ENCODE results near the gene PLCB3.

PLCB3 gene

GRCh38 chr11:64251016-64251752 is at the start of gene PLCB3:
Gene PLCB3, plus strand, starts transcription at chr11:64251530. Its CDS starts 120 bp downstream, at chr11:64251650.
- H3K4me2 ChIP-seq (ENCODE audit: low read depth, low read length, poor library complexity, severe bottlenecking) = peak within 1 kb of the TSS; percentile 97
- no peaks in the 10 kb centered on the region for H3K36me3 ChIP-seq (ENCODE audit: low read length)
- H3K9me3 ChIP-seq (ENCODE audit: insufficient read depth, low read length) = no peaks in the 10 kb centered on the region
- H3K27me3 ChIP-seq (ENCODE audit: low read length) = no peaks in the 10 kb centered on the region
- H4K20me1 ChIP-seq (ENCODE audit: low read depth, low read length) = no peaks in the 10 kb centered on the region
- H3K9ac ChIP-seq (ENCODE audit: low read length) = peak within 1 kb of the TSS; percentile 84
- peaks cover 14% of the 10 kb centered on the region; the same call in 1 of the 2 replicates for H3F3A ChIP-seq (ENCODE audit: insufficient read depth)
- H2AFZ ChIP-seq (ENCODE audit: low read depth, low read length, severe bottlenecking) = peak within 1 kb of the TSS; percentile 86
- TF ChIP-seq EZH2phosphoT487 (conservative IDR thresholded peaks at IDR 0.05; ENCODE audit: low read length) = no peak
- TF ChIP-seq, protein P1, sequence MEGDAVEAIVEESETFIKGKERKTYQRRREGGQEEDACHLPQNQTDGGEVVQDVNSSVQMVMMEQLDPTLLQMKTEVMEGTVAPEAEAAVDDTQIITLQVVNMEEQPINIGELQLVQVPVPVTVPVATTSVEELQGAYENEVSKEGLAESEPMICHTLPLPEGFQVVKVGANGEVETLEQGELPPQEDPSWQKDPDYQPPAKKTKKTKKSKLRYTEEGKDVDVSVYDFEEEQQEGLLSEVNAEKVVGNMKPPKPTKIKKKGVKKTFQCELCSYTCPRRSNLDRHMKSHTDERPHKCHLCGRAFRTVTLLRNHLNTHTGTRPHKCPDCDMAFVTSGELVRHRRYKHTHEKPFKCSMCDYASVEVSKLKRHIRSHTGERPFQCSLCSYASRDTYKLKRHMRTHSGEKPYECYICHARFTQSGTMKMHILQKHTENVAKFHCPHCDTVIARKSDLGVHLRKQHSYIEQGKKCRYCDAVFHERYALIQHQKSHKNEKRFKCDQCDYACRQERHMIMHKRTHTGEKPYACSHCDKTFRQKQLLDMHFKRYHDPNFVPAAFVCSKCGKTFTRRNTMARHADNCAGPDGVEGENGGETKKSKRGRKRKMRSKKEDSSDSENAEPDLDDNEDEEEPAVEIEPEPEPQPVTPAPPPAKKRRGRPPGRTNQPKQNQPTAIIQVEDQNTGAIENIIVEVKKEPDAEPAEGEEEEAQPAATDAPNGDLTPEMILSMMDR (IDR thresholded peaks at IDR 0.05; ENCODE audit: insufficient read depth, low read length, poor library complexity, severe bottlenecking) = peak; percentile 59
- H3K27ac ChIP-seq (ENCODE audit: low read depth, low read length) = peak within 1 kb of the TSS; percentile 21
- H3K4me3 ChIP-seq (ENCODE audit: insufficient read depth, low read length, poor library complexity, severe bottlenecking) = peak within 1 kb of the TSS; percentile 88
- peaks cover 9% of the 10 kb centered on the region; the same call in 1 of the 2 replicates for H3K79me2 ChIP-seq (ENCODE audit: insufficient read depth, low read length)
- H3K9me2 ChIP-seq (replicated peaks; ENCODE audit: insufficient read depth, low read length) = no peaks in the 10 kb centered on the region

GRCh38 chr11:64201543-64201942 is 49.8 kb upstream of the PLCB3 start:
- no peaks in the 10 kb centered on the region for H3K79me2 ChIP-seq (ENCODE audit: insufficient read depth, low read length)
- no peak overlapping the region for H3K27ac ChIP-seq (ENCODE audit: low read depth, low read length)
- TF ChIP-seq EZH2phosphoT487 (conservative IDR thresholded peaks at IDR 0.05; ENCODE audit: low read length) = no peak
- TF ChIP-seq, protein P1 (IDR thresholded peaks at IDR 0.05; ENCODE audit: insufficient read depth, low read length, poor library complexity, severe bottlenecking) = no peak
- no peak overlapping the region for H3K4me2 ChIP-seq (ENCODE audit: low read depth, low read length, poor library complexity, severe bottlenecking)
- H3F3A ChIP-seq (ENCODE audit: insufficient read depth) = peaks cover 15% of the 10 kb centered on the region
- no peak overlapping the region for H2AFZ ChIP-seq (ENCODE audit: low read depth, low read length, severe bottlenecking)
- H3K4me3 ChIP-seq (ENCODE audit: insufficient read depth, low read length, poor library complexity, severe bottlenecking) = no peak overlapping the region
- H3K9me3 ChIP-seq (ENCODE audit: insufficient read depth, low read length) = no peaks in the 10 kb centered on the region
- no peak overlapping the region for H3K9ac ChIP-seq (ENCODE audit: low read length)
- H3K27me3 ChIP-seq (ENCODE audit: low read length) = no peaks in the 10 kb centered on the region
- H4K20me1 ChIP-seq (ENCODE audit: low read depth, low read length) = no peaks in the 10 kb centered on the region
- H3K36me3 ChIP-seq (ENCODE audit: low read length) = peaks cover 8% of the 10 kb centered on the region
- no peaks in the 10 kb centered on the region for H3K9me2 ChIP-seq (replicated peaks; ENCODE audit: insufficient read depth, low read length)

DNA sequence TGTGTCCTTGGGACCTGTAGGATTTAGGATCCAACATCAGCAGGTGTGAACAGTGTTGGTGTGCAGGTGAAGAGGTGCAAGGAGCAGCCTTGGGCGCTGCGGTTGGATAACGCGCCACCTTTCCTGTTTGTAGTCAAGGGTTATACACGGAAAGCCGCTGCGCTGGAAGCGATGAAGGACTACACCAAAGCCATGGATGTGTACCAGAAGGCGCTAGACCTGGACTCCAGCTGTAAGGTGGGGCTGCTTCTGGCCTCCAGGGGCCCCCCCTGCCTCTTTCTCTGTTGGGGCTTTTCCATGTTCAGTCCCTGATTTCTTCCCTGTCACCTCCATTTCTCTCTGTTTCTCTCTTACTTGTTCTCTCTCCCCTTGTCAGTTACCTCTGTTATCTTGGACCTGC is 48.3 kb upstream of the PLCB3 start:
- Histone ChIP-seq H3K4me3 (ENCODE audit: insufficient read depth, low read length, poor library complexity, severe bottlenecking) (no peak overlapping the region), H3K9me2 (replicated peaks; ENCODE audit: insufficient read depth, low read length) (no peaks in the 10 kb centered on the region), H3K9ac (ENCODE audit: low read length) (no peak overlapping the region), H3K36me3 (ENCODE audit: low read length) (no peaks in the 10 kb centered on the region; the same call in none of the 2 replicates), H3K27ac (ENCODE audit: low read depth, low read length) (no peak overlapping the region), H3K9me3 (ENCODE audit: insufficient read depth, low read length) (no peaks in the 10 kb centered on the region), H3K27me3 (ENCODE audit: low read length) (no peaks in the 10 kb centered on the region), H3K4me2 (ENCODE audit: low read depth, low read length, poor library complexity, severe bottlenecking) (no peak overlapping the region), H3F3A (ENCODE audit: insufficient read depth) (peaks cover 15% of the 10 kb centered on the region), H3K79me2 (ENCODE audit: insufficient read depth, low read length) (no peaks in the 10 kb centered on the region; the same call in 1 of the 2 replicates), H4K20me1 (ENCODE audit: low read depth, low read length) (no peaks in the 10 kb centered on the region), H2AFZ (ENCODE audit: low read depth, low read length, severe bottlenecking) (no peak overlapping the region)
- TF ChIP-seq, protein P1 (IDR thresholded peaks at IDR 0.05; ENCODE audit: insufficient read depth, low read length, poor library complexity, severe bottlenecking) = no peak
- no peak for TF ChIP-seq EZH2phosphoT487 (conservative IDR thresholded peaks at IDR 0.05; ENCODE audit: low read length)
